Endothelial cell of umbilical vein (primary cell): ENCODE results near the gene PPP4R4. TPM values are rescaled to one million over a fixed set of nuclear protein-coding genes. Genes with fewer than 3 reads are reported as not detected.

Experiments used
- BruUV-seq: library from RNA; stranded (reverse); fragments of 400-500 nt; replicated peaks from 2 replicates; lab custom pipeline; 2021; lab: Mats Ljungman, UMichigan
- CTCF ChIA-PET: fragments of 300-600, 350-600 bp; sonication (Branson Sonifier 250); formaldehyde crosslinking; loops from one replicate; lab custom pipeline; 2021; ENCODE audit warnings: antibody characterized with exemption, inconsistent platforms; lab: Charles Lee
- POLR2A ChIA-PET: fragments of 300-600, 350-600 bp; sonication (Branson Sonifier 250); formaldehyde crosslinking; loops from one replicate; lab custom pipeline; 2021; ENCODE audit warnings: antibody characterized with exemption, inconsistent platforms; lab: Charles Lee
- DNase-seq: peaks from one replicate; pipeline ENCODE4 v3.0.0-alpha.2; 2011; ENCODE audit warnings: low read depth, low spot score
- FAIRE-seq: peaks from 2 replicates; lab custom pipeline; 2011; peaks lifted over from hg19 to GRCh38; lab: Jason Lieb, UNC
- H2AFZ ChIP-seq: 2 replicates; pipeline ENCODE4 v1.6.0; 2012; ENCODE audit warnings: low read depth, low read length, control low read depth, inconsistent platforms
- H3K27ac ChIP-seq: 2 replicates; pipeline ENCODE4 v1.5.1; 2011; ENCODE audit warnings: low read depth, mild to moderate bottlenecking, control low read depth, low read length, moderate library complexity; ENCODE audit not compliant: insufficient read depth
- H3K27me3 ChIP-seq, 2 experiments: 2 replicates each; pipeline versions ENCODE4 v1.6.0 to v1.6.1; 2011; ENCODE audit warnings: low read length in 2 of 2, mixed read lengths in 1 of 2; ENCODE audit not compliant: control insufficient read depth in 2 of 2, insufficient read depth in 2 of 2
- H3K36me3 ChIP-seq, 2 experiments: 2 replicates in 1 of 2; 3 replicates in 1 of 2; pipeline ENCODE4 v1.5.1; 2011; ENCODE audit warnings: low read length in 2 of 2, mild to moderate bottlenecking in 1 of 2, moderate library complexity in 1 of 2; ENCODE audit not compliant: control insufficient read depth in 2 of 2, insufficient read depth in 2 of 2; ENCODE audit errors: extremely low read depth in 1 of 2
- H3K4me1 ChIP-seq: 3 replicates; pipeline ENCODE4 v1.5.1; 2011; ENCODE audit warnings: mild to moderate bottlenecking, low read length; ENCODE audit not compliant: control insufficient read depth, insufficient read depth; ENCODE audit errors: extremely low read depth
- H3K4me2 ChIP-seq: 2 replicates; pipeline ENCODE4 v1.6.1; 2011; ENCODE audit warnings: low read length, control low read depth, mixed read lengths; ENCODE audit not compliant: insufficient read depth
- H3K4me3 ChIP-seq, 3 experiments: fragments of 200-600 bp in 1 of 3; sonication (generic), shearing (Covaris generic) in 1 of 3; replicated peaks in 1 of 3; 2 replicates each; pipeline ENCODE4 v1.5.1; 2011 to 2016; ENCODE audit warnings: control low read depth in 3 of 3, low read length in 3 of 3, mild to moderate bottlenecking in 2 of 3, inconsistent platforms in 1 of 3, low read depth in 1 of 3, moderate library complexity in 1 of 3; ENCODE audit not compliant: insufficient read depth in 1 of 3
- H3K79me2 ChIP-seq: 2 replicates; pipeline ENCODE4 v1.6.0; 2012; ENCODE audit warnings: low read length, inconsistent platforms; ENCODE audit not compliant: control insufficient read depth, insufficient read depth
- H3K9ac ChIP-seq: replicated peaks from 2 replicates; pipeline ENCODE3; 2011; ENCODE audit warnings: low read length, control low read depth; ENCODE audit not compliant: insufficient read depth; ENCODE audit errors: extremely low read depth
- H3K9me1 ChIP-seq: replicated peaks from 3 replicates; pipeline ENCODE4 v1.6.0; 2011; ENCODE audit warnings: mild to moderate bottlenecking, low read length; ENCODE audit not compliant: control insufficient read depth, insufficient read depth; ENCODE audit errors: extremely low read depth
- H3K9me3 ChIP-seq: replicated peaks from 2 replicates; pipeline ENCODE4 v1.5.1; 2012; ENCODE audit warnings: low read length, inconsistent platforms; ENCODE audit not compliant: control insufficient read depth, insufficient read depth
- H4K20me1 ChIP-seq: replicated peaks from 2 replicates; pipeline ENCODE3; 2011; ENCODE audit warnings: mild to moderate bottlenecking, low read length; ENCODE audit not compliant: control insufficient read depth, insufficient read depth; ENCODE audit errors: extremely low read depth
- EZH2 ChIP-seq: IDR thresholded peaks from 2 replicates; pipeline ENCODE4 v1.6.1; 2012; ENCODE audit warnings: borderline replicate concordance, low read depth, mild to moderate bottlenecking, moderate library complexity, low read length, inconsistent platforms; ENCODE audit not compliant: severe bottlenecking
- FOS ChIP-seq: IDR thresholded peaks from 2 replicates; pipeline ENCODE4 v1.6.1; 2011; ENCODE audit warnings: mild to moderate bottlenecking, low read length, moderate library complexity, borderline replicate concordance; ENCODE audit not compliant: insufficient read depth
- GATA2 ChIP-seq: IDR thresholded peaks from 2 replicates; pipeline ENCODE4 v1.7.0; 2011; ENCODE audit warnings: low read depth, mild to moderate bottlenecking, moderate library complexity, mixed read lengths, low read length; ENCODE audit not compliant: insufficient read length, insufficient read depth
- JUN ChIP-seq: IDR thresholded peaks from 2 replicates; pipeline ENCODE4 v1.6.1; 2011; ENCODE audit warnings: borderline replicate concordance, low read depth; ENCODE audit not compliant: insufficient read length, insufficient read depth
- MYC ChIP-seq: IDR thresholded peaks from one replicate; pipeline ENCODE4 v1.6.1; 2011; ENCODE audit warnings: mild to moderate bottlenecking, low read depth, low read length
- POLR2AphosphoS5 ChIP-seq: IDR thresholded peaks from 2 replicates; pipeline ENCODE4 v1.6.1; 2012; ENCODE audit warnings: low read depth, mild to moderate bottlenecking, control low read depth, low read length, moderate library complexity; ENCODE audit not compliant: insufficient read depth
- dilution Hi-C: fragments of 300-500 bp; cut with MboI; formaldehyde crosslinking; loops from one replicate; pipeline ENCODE4 v1.15.0; 2019; ENCODE audit warnings: low sequenced_read_pairs; ENCODE audit not compliant: extremely low pct_ligation_motif_present
- intact Hi-C: fragments of 100-400 bp; cut with micrococcal nuclease; formaldehyde crosslinking; loops from one replicate; pipeline ENCODE4 v1.10.0; 2022
- polyA plus RNA-seq, 4 experiments: library from polyadenylated mRNA; depleted of rRNA in 3 of 4; stranded (reverse) in 3 of 4; unstranded in 1 of 4; fragments of >200 nt; gene quantifications; 2 replicates each; pipeline versions ENCODE4 v1.2.1 to v1.2.3, GENCODE V29; 2011 to 2012; ENCODE audit warnings: missing spikeins in 1 of 4
- total RNA-seq: library from RNA; stranded (reverse); gene quantifications from 2 replicates; pipeline ENCODE4 v1.2.3, GENCODE V29; 2021
- TF ChIP-seq, protein P1 (sequence below): IDR thresholded peaks from 2 replicates; pipeline ENCODE4 v1.6.1; 2011; ENCODE audit not compliant: insufficient read depth, insufficient read length
- TF ChIP-seq, protein P2 (sequence below), 2 donors: IDR thresholded peaks; 1 replicate in 1 of 2; 2 replicates in 1 of 2; pipeline ENCODE4 v1.5.1; 2011; ENCODE audit warnings: low read length in 2 of 2, mild to moderate bottlenecking in 2 of 2, moderate library complexity in 2 of 2, control low read depth in 1 of 2, inconsistent platforms in 1 of 2, low read depth in 1 of 2; ENCODE audit not compliant: insufficient read depth in 1 of 2; ENCODE audit errors: extremely low read depth in 1 of 2

PPP4R4 gene
- total and polyA plus RNA-seq, 2 donors (not counting 3 experiments of a cell fraction or from before 2014, with no cell fraction given) = not detected

DNA sequence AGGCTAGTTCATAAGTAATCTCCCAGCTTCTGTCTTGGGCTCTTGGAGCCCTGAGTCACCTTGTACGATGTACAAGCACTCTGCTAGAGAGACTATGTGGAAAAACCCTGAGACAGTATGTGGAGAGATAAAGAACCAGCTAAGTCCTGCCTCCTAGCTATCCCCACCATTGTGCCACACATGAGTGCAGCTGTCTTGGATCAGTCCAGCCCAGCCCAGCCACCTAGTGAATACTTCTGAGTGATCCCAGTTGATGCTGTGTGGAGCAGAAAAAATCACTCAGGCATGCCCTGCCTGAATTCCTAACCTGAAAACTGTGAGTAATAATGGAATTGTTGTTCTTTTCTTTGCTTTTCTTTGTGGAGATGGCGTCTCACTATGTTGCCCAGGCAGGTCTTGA, 154.1 kb downstream of the PPP4R4 start:
- Histone ChIP-seq H2AFZ (no peak overlapping the region), H3K4me1 (no peaks in the 10 kb centered on the region), H3K4me2 (no peak overlapping the region), H3K27me3 (no peaks in the 10 kb centered on the region), H3K27ac (no peak overlapping the region), H3K4me3 (no peak overlapping the region), H3K79me2 (no peaks in the 10 kb centered on the region), H3K9me3 (peaks cover 2% of the 10 kb centered on the region), H3K9ac (no peak overlapping the region), H3K9me1 (no peaks in the 10 kb centered on the region), H3K36me3 (no peaks in the 10 kb centered on the region), H4K20me1 (no peaks in the 10 kb centered on the region)
- DNase-seq (no peak), FAIRE-seq (no peak)
- BruUV-seq = no TSS peak
- intact Hi-C loops = no loop called here
- ChIA-PET POLR2A (no interaction called here), CTCF (no interaction called here)
- TF ChIP-seq, protein P1, sequence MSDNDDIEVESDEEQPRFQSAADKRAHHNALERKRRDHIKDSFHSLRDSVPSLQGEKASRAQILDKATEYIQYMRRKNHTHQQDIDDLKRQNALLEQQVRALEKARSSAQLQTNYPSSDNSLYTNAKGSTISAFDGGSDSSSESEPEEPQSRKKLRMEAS = no peak
- TF ChIP-seq POLR2AphosphoS5 = no peak
- TF ChIP-seq, protein P2, sequence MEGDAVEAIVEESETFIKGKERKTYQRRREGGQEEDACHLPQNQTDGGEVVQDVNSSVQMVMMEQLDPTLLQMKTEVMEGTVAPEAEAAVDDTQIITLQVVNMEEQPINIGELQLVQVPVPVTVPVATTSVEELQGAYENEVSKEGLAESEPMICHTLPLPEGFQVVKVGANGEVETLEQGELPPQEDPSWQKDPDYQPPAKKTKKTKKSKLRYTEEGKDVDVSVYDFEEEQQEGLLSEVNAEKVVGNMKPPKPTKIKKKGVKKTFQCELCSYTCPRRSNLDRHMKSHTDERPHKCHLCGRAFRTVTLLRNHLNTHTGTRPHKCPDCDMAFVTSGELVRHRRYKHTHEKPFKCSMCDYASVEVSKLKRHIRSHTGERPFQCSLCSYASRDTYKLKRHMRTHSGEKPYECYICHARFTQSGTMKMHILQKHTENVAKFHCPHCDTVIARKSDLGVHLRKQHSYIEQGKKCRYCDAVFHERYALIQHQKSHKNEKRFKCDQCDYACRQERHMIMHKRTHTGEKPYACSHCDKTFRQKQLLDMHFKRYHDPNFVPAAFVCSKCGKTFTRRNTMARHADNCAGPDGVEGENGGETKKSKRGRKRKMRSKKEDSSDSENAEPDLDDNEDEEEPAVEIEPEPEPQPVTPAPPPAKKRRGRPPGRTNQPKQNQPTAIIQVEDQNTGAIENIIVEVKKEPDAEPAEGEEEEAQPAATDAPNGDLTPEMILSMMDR (IDR thresholded peaks at IDR 0.05; ENCODE audit: extremely low read depth in 1 of 2, insufficient read depth in 1 of 2, low read depth in 1 of 2, low read length in 2 of 2) = no peak
- no peak for TF ChIP-seq EZH2
- no peak for TF ChIP-seq FOS
- no peak for TF ChIP-seq JUN
- no peak for TF ChIP-seq GATA2
- no peak for TF ChIP-seq MYC
- dilution Hi-C loops = no loop called here

Other genes with a start within 250 kb of the PPP4R4 start
- not detected in 2 replicates for gene FAM181A, start 247.0 kb upstream of the PPP4R4 start, total RNA-seq
- gene FAM181A, start 247.0 kb upstream of the PPP4R4 start, polyA plus RNA-seq = not detected in 2 replicates
- gene ASB2, start 197.8 kb upstream of the PPP4R4 start, total RNA-seq = not detected in 2 replicates
- not detected in 2 replicates for gene ASB2, start 197.8 kb upstream of the PPP4R4 start, polyA plus RNA-seq
- gene CCDC197, start 177.0 kb upstream of the PPP4R4 start, total RNA-seq = not detected in 2 replicates
- gene CCDC197, start 177.0 kb upstream of the PPP4R4 start, polyA plus RNA-seq = not detected in 2 replicates
- gene OTUB2, start 148.0 kb upstream of the PPP4R4 start, total RNA-seq = 1.1 and 1.6 TPM in 2 replicates
- 0.53 and 0.70 TPM in 2 replicates for gene OTUB2, start 148.0 kb upstream of the PPP4R4 start, polyA plus RNA-seq
- gene DDX24, start 93.1 kb upstream of the PPP4R4 start, total RNA-seq = 132 and 141 TPM in 2 replicates
- 86.7 and 88.3 TPM in 2 replicates for gene DDX24, start 93.1 kb upstream of the PPP4R4 start, polyA plus RNA-seq
- 31.1 and 31.8 TPM in 2 replicates for gene IFI27L1, start 93.0 kb upstream of the PPP4R4 start, total RNA-seq
- 32.9 and 38.1 TPM in 2 replicates for gene IFI27L1, start 93.0 kb upstream of the PPP4R4 start, polyA plus RNA-seq
- gene IFI27, start 63.6 kb upstream of the PPP4R4 start, total RNA-seq = 72.0 and 126 TPM in 2 replicates
- gene IFI27, start 63.6 kb upstream of the PPP4R4 start, polyA plus RNA-seq = 1,265 and 1,831 TPM in 2 replicates
- gene IFI27L2, start 44.7 kb upstream of the PPP4R4 start, total RNA-seq = 11.0 and 28.7 TPM in 2 replicates
- gene IFI27L2, start 44.7 kb upstream of the PPP4R4 start, polyA plus RNA-seq = 82.9 and 93.9 TPM in 2 replicates
- gene SERPINA10, start 118.9 kb downstream of the PPP4R4 start, total RNA-seq = not detected in 2 replicates
- gene SERPINA10, start 118.9 kb downstream of the PPP4R4 start, polyA plus RNA-seq = not detected in 2 replicates
- gene SERPINA6, start 149.0 kb downstream of the PPP4R4 start, total RNA-seq = not detected in 2 replicates
- not detected in 2 replicates for gene SERPINA6, start 149.0 kb downstream of the PPP4R4 start, polyA plus RNA-seq
- not detected in 2 replicates for gene SERPINA2, start 192.4 kb downstream of the PPP4R4 start, total RNA-seq
- gene SERPINA2, start 192.4 kb downstream of the PPP4R4 start, polyA plus RNA-seq = not detected in 2 replicates
- not detected in 2 replicates for gene SERPINA1, start 214.3 kb downstream of the PPP4R4 start, total RNA-seq
- gene SERPINA1, start 214.3 kb downstream of the PPP4R4 start, polyA plus RNA-seq = not detected in 2 replicates